MV-4-11 (cell line): ENCODE measurements around the gene ZNF823.
"Not testable (repeated sequence)": the region's sequence is repeated elsewhere in the genome, so short reads cannot be mapped to it uniquely, and the experiment has no call there.

Experiments
- DNase-seq: peaks from one replicate; lab custom pipeline; 2025; lab: John Stamatoyannopoulos, UW

The ZNF823 gene

DNA sequence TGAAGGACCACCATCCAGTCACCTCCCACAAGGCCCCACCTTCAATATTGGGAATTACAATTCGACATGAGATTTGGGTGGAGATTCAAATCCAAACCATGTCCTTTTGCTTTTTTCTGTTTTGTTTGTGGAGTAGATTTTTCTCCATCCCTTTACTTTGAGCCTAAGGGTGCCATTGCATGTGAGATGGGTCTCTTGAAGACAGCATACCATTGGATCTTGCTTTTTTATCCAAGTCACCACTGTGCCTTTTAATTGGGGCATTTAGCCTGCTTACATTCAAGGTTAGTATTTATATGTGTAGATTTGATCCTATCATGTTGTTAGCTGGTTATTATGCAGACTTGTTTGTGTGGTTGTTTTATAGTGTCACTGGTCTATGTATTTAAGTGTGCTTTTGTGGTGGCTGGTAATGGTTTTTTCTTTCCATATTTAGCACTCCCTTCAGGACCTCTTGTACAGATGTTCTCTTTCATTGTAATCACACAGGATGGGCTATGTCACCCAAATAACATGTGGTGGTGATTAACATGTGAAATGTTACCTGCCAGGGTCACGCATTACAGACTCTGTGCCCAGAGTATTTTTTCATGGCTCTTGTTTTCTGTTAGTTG lies 58.0 kb downstream of the ZNF823 start:
- no peak for DNase-seq

DNA sequence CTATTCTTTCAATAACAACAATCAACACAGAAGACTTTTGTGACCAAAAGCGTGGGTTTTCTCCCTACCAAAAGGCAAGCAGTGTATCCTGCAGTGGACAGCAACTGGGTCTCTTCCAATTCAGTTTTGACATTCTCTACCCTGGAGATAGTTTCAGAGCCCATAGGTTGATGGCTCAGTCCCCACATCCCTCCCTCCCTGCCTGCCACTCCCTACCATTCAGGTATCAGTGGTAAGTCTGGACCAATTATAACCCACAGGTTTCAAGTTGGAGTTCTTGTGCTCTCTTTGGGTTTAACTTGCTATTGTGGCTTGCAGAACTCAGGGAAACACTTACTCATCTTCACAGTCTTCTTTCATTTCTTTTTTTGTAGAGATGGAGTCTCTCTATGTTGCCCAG lies 60.2 kb downstream of the ZNF823 start:
- no peak for DNase-seq

DNA sequence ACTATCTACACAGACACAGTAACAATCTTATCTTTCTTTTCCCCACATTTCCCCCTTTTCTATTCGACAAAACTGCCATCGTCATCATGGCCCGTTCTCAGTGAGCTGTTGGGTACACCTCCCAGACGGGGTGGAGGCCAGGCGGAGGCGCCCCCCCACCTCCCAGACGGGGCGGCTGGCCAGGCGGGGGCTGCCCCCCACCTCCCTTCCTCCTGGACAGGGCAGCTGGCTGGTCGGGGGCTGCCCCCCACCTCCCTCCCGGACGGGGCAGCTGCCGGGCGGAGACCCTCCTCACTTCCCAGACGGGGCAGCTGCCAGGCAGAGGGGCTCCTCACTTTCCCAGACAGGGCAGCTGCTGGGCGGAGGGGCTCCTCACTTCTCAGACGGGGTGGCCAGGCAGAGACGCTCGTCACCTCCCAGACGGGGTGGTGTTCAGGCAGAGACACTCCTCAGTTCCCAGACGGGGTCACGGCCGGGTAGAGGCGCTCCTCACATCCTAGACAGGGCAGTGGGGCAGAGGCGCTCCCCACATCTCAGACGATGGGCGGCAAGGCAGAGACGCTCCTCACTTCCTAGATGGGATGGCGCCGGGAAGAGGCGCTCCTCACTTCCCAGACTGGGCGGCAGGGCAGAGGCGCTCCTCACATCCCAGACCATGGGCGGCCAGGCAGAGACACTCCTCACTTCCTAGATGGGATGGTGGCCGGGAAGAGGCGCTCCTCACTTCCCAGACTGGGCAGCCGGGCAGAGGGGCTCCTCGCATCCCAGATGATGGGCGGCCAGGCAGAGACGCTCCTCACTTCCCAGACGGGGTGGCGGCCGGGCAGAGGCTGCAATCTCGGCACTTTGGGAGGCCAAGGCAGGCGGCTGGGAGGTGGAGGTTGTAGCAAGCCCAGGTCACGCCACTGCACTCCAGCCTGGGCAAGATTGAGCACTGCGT lies 61.8 kb downstream of the ZNF823 start:
- DNase-seq = not testable (repeated sequence)

DNA sequence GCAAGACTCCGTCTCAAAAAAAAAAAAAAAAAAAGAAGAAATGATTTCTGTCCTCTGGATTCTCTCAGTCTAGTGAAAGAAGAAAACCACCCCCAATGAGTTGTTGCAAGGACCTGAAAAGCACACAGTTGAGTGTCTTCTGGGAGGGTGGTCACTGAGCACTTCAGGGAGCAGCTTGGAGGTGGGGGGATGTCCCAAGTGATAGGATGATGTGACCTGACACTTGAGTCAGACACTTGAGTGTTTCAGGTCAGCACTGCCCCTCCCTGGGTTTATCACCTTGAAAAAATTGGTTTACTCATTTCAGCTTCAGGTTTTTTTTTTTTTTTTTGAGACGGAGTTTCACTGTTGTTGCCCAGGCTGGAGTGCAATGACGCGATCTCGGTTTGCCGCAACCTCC lies 63.2 kb downstream of the ZNF823 start:
- no peak for DNase-seq

DNA sequence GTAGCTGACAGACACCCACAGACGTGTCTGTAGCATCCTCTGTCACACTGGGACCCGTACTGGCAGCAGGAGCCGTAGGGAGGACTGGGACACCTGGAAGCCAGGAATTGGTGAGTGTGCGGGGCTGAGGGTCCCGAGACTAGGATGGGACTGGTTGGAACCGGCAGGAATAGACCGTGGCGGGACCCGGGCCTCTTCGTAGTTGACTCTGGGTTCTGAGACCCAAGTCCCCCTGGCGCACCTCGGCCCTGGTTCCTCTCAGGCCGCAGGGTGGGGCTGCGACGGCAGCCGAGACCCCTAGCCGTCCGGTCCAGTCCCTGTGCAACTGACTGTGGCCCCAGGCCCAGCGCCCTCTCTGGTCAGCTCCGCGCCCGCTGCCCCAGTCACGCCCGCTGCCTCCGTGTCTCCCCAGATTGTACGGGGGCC lies 64.7 kb downstream of the ZNF823 start:
- DNase-seq = no peak

DNA sequence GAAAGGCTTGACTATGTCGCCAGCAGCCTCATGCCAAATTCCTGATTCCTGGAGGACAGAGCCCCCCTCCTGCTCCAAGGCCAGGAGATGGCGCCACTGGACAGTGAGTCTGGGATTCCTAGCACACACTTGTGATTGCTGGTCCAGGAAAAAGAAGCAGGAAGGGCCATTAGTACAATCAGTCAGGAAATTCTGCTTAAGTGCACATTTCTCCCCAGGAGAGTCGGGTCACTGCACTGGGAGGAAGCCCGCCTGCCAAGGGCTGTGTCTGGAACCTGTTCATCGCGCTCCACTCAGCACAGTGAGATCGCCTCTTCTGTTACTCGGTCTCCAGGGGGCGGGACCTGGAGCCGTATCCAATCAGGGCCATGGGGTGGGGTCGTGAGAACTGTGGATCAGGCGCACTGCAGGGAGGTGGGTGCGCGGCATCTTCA lies 65.1 kb downstream of the ZNF823 start:
- no peak for DNase-seq
